ENCODE results near the gene SLC25A29. TPM values are rescaled to one million over a fixed set of nuclear protein-coding genes. Genes with fewer than 3 reads are reported as not detected.

The SLC25A29 gene
- polyA plus RNA-seq, 3 donors = 56.1 to 113 (median 98.0) TPM

DNA sequence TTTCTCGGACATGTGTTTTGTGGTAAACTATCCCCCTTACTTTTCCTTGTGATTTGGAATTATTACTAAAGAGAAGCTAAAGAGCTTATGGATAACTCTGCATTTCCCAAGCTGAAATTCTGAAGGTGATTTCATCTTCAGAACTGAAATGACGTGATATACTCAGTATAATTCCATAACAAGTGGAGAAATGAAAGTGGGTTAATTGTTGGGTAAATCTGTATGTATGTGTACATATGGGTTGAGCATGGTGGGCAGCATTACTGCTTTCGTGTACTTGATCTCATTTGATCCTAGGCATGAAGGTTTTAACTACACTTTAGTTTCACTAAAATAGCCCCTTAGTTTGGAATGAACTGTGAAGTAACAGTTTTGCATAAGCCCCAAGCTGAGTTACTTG, 63.2 kb downstream of the SLC25A29 start:
- DNase-seq = no peak

DNA sequence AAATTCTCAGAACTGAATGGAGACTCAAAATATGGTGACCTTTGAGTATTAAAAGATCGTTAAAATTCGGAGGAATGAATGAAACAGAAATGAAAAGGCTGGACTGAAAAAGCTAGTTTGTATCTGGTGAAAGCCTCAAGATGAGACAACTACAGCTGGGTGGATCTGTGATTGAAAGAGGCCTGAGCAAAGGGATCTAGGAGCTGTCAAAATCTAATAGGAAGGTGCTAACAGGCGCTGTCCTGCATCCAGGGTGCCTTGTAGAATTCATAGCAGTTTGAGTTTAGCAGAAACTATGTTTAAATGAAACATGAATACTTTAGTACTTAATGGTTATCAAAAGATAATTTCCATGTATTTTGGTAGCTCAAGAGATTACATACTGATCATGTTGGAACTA, 65.0 kb downstream of the SLC25A29 start:
- no peak for DNase-seq

Other genes with a start within 250 kb of the SLC25A29 start
- 100 to 1,000 TPM; 143 to 178 (median 162) TPM for gene EVL, start 241.0 kb downstream of the SLC25A29 start, polyA plus RNA-seq (ENCODE audit: insufficient read length in 3 of 3)
- 10 to 100 TPM in 2 of 3 donors, 1 to 10 TPM in 1; 8.7 to 10.9 (median 10.4) TPM for gene DEGS2, start 146.8 kb downstream of the SLC25A29 start, polyA plus RNA-seq (ENCODE audit: insufficient read length in 3 of 3)
- gene YY1, start 67.3 kb downstream of the SLC25A29 start, polyA plus RNA-seq (ENCODE audit: insufficient read length in 3 of 3) = 100 to 1,000 TPM; 126 to 129 (median 126) TPM
- under 1 TPM in 1 of 3 donors, not detected in 2; 0.04 TPM for gene SLC25A47, start 16.9 kb upstream of the SLC25A29 start, polyA plus RNA-seq (ENCODE audit: insufficient read length in 3 of 3)
- gene WDR25, start 70.0 kb upstream of the SLC25A29 start, polyA plus RNA-seq (ENCODE audit: insufficient read length in 3 of 3) = 10 to 100 TPM; 11.2 to 12.3 (median 11.7) TPM